ENCODE data around the gene METTL22. TPM values are rescaled to one million over a fixed set of nuclear protein-coding genes. Genes with fewer than 3 reads are reported as not detected.

The METTL22 gene
- total RNA-seq, 2 experiments from 2014 or later: 26.4 to 30.8 TPM

- intact Hi-C loops (cut with micrococcal nuclease): no loop called here
- DNase-seq: no peak
- peaks cover 2% of the 10 kb centered on the region for H3K4me1 Mint-ChIP-seq (ENCODE audit: low read depth)
- POLR2A ChIA-PET: no interaction called here
- H3K9me3 Mint-ChIP-seq: no peaks in the 10 kb centered on the region
- H3K4me3 Mint-ChIP-seq: no peak overlapping the region
- H3K27ac Mint-ChIP-seq: no peak overlapping the region
- H3K27me3 Mint-ChIP-seq: peaks cover 30% of the 10 kb centered on the region
- CTCF ChIA-PET: no interaction called here
- H3K36me3 Mint-ChIP-seq: no peaks in the 10 kb centered on the region
Observed at GRCh38 chr16:8585041-8585440, 36.5 kb upstream of the METTL22 start.

GRCh38 chr16:8585857-8586256, 35.6 kb upstream of the METTL22 start:
- ChIA-PET POLR2A (no interaction called here), CTCF (no interaction called here)
- Mint-ChIP-seq H3K27me3 (peaks cover 32% of the 10 kb centered on the region), H3K36me3 (no peaks in the 10 kb centered on the region), H3K4me1 (ENCODE audit: low read depth) (peaks cover 3% of the 10 kb centered on the region), H3K4me3 (no peak overlapping the region), H3K27ac (no peak overlapping the region), H3K9me3 (no peaks in the 10 kb centered on the region)
- DNase-seq: no peak
- intact Hi-C loops (cut with micrococcal nuclease): no loop called here

GRCh38 chr16:8587065-8587464, 34.4 kb upstream of the METTL22 start:
- peaks cover 3% of the 10 kb centered on the region for H3K4me1 Mint-ChIP-seq (ENCODE audit: low read depth)
- ChIA-PET CTCF (no interaction called here), POLR2A (interaction anchor here (0.7 kb wide), 1 partner anchor 12 kb away, joined by 5 read pairs; no protein-coding TSS in a partner anchor)
- H3K4me3 Mint-ChIP-seq: no peak overlapping the region
- DNase-seq: no peak
- intact Hi-C loops (cut with micrococcal nuclease): no loop called here
- H3K27ac Mint-ChIP-seq: no peak overlapping the region
- no peaks in the 10 kb centered on the region for H3K9me3 Mint-ChIP-seq
- peaks cover 32% of the 10 kb centered on the region for H3K27me3 Mint-ChIP-seq
- no peaks in the 10 kb centered on the region for H3K36me3 Mint-ChIP-seq

GRCh38 chr16:8588682-8589056, 32.8 kb upstream of the METTL22 start:
- Mint-ChIP-seq H3K27ac (no peak overlapping the region), H3K9me3 (no peaks in the 10 kb centered on the region), H3K4me3 (no peak overlapping the region), H3K4me1 (ENCODE audit: low read depth) (peaks cover 3% of the 10 kb centered on the region), H3K36me3 (no peaks in the 10 kb centered on the region), H3K27me3 (peaks cover 26% of the 10 kb centered on the region)
- ChIA-PET POLR2A (no interaction called here), CTCF (no interaction called here)
- no peak for DNase-seq
- intact Hi-C loops (cut with micrococcal nuclease): no loop called here

- ChIA-PET CTCF (interaction anchor here (1.1 kb wide), 1 partner anchor 22 kb away, joined by 3 read pairs; no protein-coding TSS in a partner anchor), POLR2A (no interaction called here)
- H3K27ac Mint-ChIP-seq: no peak overlapping the region
- intact Hi-C loops (cut with micrococcal nuclease): no loop called here
- H3K4me3 Mint-ChIP-seq: no peak overlapping the region
- DNase-seq: no peak
- peaks cover 24% of the 10 kb centered on the region for H3K27me3 Mint-ChIP-seq
- no peaks in the 10 kb centered on the region for H3K9me3 Mint-ChIP-seq
- peaks cover 3% of the 10 kb centered on the region for H3K4me1 Mint-ChIP-seq (ENCODE audit: low read depth)
- H3K36me3 Mint-ChIP-seq: no peaks in the 10 kb centered on the region
Observed at GRCh38 chr16:8589057-8589899, 32.2 kb upstream of the METTL22 start.

GRCh38 chr16:8589900-8590688, 31.4 kb upstream of the METTL22 start, which contains the start of gene TMEM114:
Gene TMEM114 (minus strand): TSS chr16:8590511. CDS start chr16:8589838, 673 bp downstream.
- intact Hi-C loops (cut with micrococcal nuclease): no loop called here
- Mint-ChIP-seq H3K27ac (no peak within 1 kb of the TSS), H3K4me3 (no peak within 1 kb of the TSS), H3K27me3 (peaks cover 24% of the 10 kb centered on the region), H3K36me3 (no peaks in the 10 kb centered on the region), H3K4me1 (ENCODE audit: low read depth) (peaks cover 3% of the 10 kb centered on the region), H3K9me3 (no peaks in the 10 kb centered on the region)
- DNase-seq: no peak
- CTCF ChIA-PET: interaction anchor here (1.1 kb wide), 1 partner anchor 23 kb away, joined by 3 read pairs; no protein-coding TSS in a partner anchor
- POLR2A ChIA-PET: no interaction called here

- intact Hi-C loops (cut with micrococcal nuclease): no loop called here
- Mint-ChIP-seq H3K9me3 (no peaks in the 10 kb centered on the region), H3K36me3 (no peaks in the 10 kb centered on the region), H3K27ac (no peak overlapping the region), H3K27me3 (peaks cover 24% of the 10 kb centered on the region), H3K4me1 (ENCODE audit: low read depth) (peaks cover 3% of the 10 kb centered on the region), H3K4me3 (no peak overlapping the region)
- DNase-seq: no peak
- CTCF ChIA-PET: no interaction called here
- POLR2A ChIA-PET: no interaction called here
Observed at GRCh38 chr16:8590811-8591210, 30.7 kb upstream of the METTL22 start.

- intact Hi-C loops (cut with micrococcal nuclease): no loop called here
- CTCF ChIA-PET: no interaction called here
- no peak for DNase-seq
- Mint-ChIP-seq H3K36me3 (no peaks in the 10 kb centered on the region), H3K9me3 (no peaks in the 10 kb centered on the region), H3K4me3 (no peak overlapping the region), H3K27me3 (peaks cover 24% of the 10 kb centered on the region), H3K27ac (no peak overlapping the region), H3K4me1 (ENCODE audit: low read depth) (peaks cover 3% of the 10 kb centered on the region)
- POLR2A ChIA-PET: no interaction called here
Observed at GRCh38 chr16:8591451-8591850, 30.0 kb upstream of the METTL22 start.

GRCh38 chr16:8594149-8594666, 27.3 kb upstream of the METTL22 start:
- POLR2A ChIA-PET: no interaction called here
- H3K9me3 Mint-ChIP-seq: peaks cover 4% of the 10 kb centered on the region
- no peaks in the 10 kb centered on the region for H3K36me3 Mint-ChIP-seq
- H3K27ac Mint-ChIP-seq: no peak overlapping the region
- DNase-seq: no peak
- intact Hi-C loops (cut with micrococcal nuclease): no loop called here
- CTCF ChIA-PET: no interaction called here
- peaks cover 3% of the 10 kb centered on the region for H3K4me1 Mint-ChIP-seq (ENCODE audit: low read depth)
- peaks cover 7% of the 10 kb centered on the region for H3K27me3 Mint-ChIP-seq
- H3K4me3 Mint-ChIP-seq: no peak overlapping the region

- Mint-ChIP-seq H3K4me3 (no peak overlapping the region), H3K36me3 (no peaks in the 10 kb centered on the region), H3K27ac (no peak overlapping the region), H3K9me3 (peaks cover 4% of the 10 kb centered on the region), H3K27me3 (no peaks in the 10 kb centered on the region), H3K4me1 (ENCODE audit: low read depth) (no peaks in the 10 kb centered on the region)
- POLR2A ChIA-PET: no interaction called here
- CTCF ChIA-PET: no interaction called here
- no peak for DNase-seq
- intact Hi-C loops (cut with micrococcal nuclease): no loop called here
Observed at GRCh38 chr16:8595783-8596182, 25.7 kb upstream of the METTL22 start.

GRCh38 chr16:8596581-8596980, 24.9 kb upstream of the METTL22 start:
- Mint-ChIP-seq H3K4me3 (no peak overlapping the region), H3K27me3 (no peaks in the 10 kb centered on the region), H3K4me1 (ENCODE audit: low read depth) (no peaks in the 10 kb centered on the region), H3K9me3 (peaks cover 4% of the 10 kb centered on the region), H3K36me3 (no peaks in the 10 kb centered on the region), H3K27ac (no peak overlapping the region)
- CTCF ChIA-PET: no interaction called here
- intact Hi-C loops (cut with micrococcal nuclease): no loop called here
- POLR2A ChIA-PET: no interaction called here
- DNase-seq: no peak

- ChIA-PET CTCF (no interaction called here), POLR2A (no interaction called here)
- no peak overlapping the region for H3K27ac Mint-ChIP-seq
- no peaks in the 10 kb centered on the region for H3K4me1 Mint-ChIP-seq (ENCODE audit: low read depth)
- peaks cover 4% of the 10 kb centered on the region for H3K9me3 Mint-ChIP-seq
- intact Hi-C loops (cut with micrococcal nuclease): no loop called here
- no peak for DNase-seq
- H3K27me3 Mint-ChIP-seq: peaks cover 1% of the 10 kb centered on the region
- no peak overlapping the region for H3K4me3 Mint-ChIP-seq
- no peaks in the 10 kb centered on the region for H3K36me3 Mint-ChIP-seq
Observed at GRCh38 chr16:8600144-8600775, 21.2 kb upstream of the METTL22 start.
